ENCODE results near the gene RAB11A. TPM values are rescaled to one million over a fixed set of nuclear protein-coding genes. Genes with fewer than 3 reads are reported as not detected.

Gene RAB11A
- total RNA-seq, 2 donors from 2014 or later, result 233 to 295 TPM

GRCh38 chr15:65832549-65833364, 36.5 kb upstream of the RAB11A start:
- H3K27me3 Mint-ChIP-seq (ENCODE audit: insufficient read depth), result no peaks in the 10 kb centered on the region

DNA sequence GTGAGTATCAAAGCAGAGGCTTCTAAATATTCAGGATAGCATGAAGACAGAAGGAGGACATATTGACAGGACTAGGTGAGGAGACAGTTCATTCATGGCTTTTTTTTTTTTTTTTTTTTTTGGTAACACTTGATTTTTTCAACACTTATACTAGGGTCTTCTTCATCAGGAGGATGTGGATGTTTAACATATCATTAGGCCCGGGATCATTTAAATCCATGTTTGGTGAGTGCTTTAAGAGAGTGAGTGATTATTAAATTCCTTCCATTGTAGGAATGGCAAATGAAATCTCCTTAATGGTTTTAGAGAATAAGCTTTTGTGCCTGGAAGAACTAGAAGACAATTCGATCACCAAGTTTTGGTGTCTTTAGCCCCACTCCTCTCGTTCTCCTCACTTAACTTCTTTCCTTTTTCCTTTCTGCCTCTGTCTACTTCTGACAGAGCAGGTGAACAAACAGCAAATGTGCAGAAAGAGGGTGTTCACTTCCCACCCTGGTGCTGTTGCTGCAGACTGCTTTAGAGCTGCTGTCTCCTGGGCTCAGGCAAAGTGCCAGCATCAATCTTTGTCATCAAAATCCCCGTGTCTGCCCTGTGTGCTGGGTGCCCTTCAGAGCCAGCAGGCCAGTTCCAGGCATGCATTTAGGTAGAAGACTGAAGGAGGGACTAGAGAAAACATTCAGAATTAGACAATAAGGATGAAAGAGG, 35.6 kb upstream of the RAB11A start:
- H3K4me1 ChIP-seq (ENCODE audit: control insufficient read depth, insufficient read depth, low read length), result peaks cover 11% of the 10 kb centered on the region
- Mint-ChIP-seq H3K36me3 (ENCODE audit: low read depth) (no peaks in the 10 kb centered on the region), H3K4me3 (peak overlapping the region; percentile 42), H3K27ac (peak overlapping the region; percentile 98), H3K4me1 (peaks cover 41% of the 10 kb centered on the region), H3K27me3 (ENCODE audit: insufficient read depth) (no peaks in the 10 kb centered on the region), H3K9me3 (no peaks in the 10 kb centered on the region)
- peak overlapping the region; percentile 67 for H3K27ac ChIP-seq (ENCODE audit: low read depth, low read length)
- no peaks in the 10 kb centered on the region for H3K36me3 ChIP-seq (ENCODE audit: control insufficient read depth, insufficient read depth, low read length)
- H3K9me3 ChIP-seq (ENCODE audit: control insufficient read depth, low read length), result no peaks in the 10 kb centered on the region
- DNase-seq, result no peak
- 82 to 94% methylated on average over 2 to 4 of the region's 4 CpGs for WGBS, 2 experiments (ENCODE audit: insufficient coverage in 1 of 2, insufficient read length in 1 of 2)
- peak overlapping the region; percentile 38 for H3K9ac ChIP-seq (ENCODE audit: extremely low read depth, low read length, poor library complexity, severe bottlenecking)
- no peak for TF ChIP-seq CTCF (conservative IDR thresholded peaks at IDR 0.05)
- peak overlapping the region; percentile 25 for H3K4me3 ChIP-seq (ENCODE audit: low read length)
- no peaks in the 10 kb centered on the region for H3K27me3 ChIP-seq (ENCODE audit: control insufficient read depth, insufficient read depth, low read length, poor library complexity, severe bottlenecking)

More at GRCh38 chr15:65832549-65833364, 36.5 kb upstream of the RAB11A start:
- H3K9ac ChIP-seq (ENCODE audit: extremely low read depth, low read length, poor library complexity, severe bottlenecking), result peak overlapping the region; percentile 38
- 11% methylated on average over 7 to 8 of the region's 8 CpGs for WGBS, 2 experiments (ENCODE audit: insufficient coverage in 1 of 2, insufficient read length in 1 of 2)
- no peaks in the 10 kb centered on the region for H3K9me3 ChIP-seq (ENCODE audit: control insufficient read depth, low read length)
- no peaks in the 10 kb centered on the region for H3K9me3 Mint-ChIP-seq
- peak; percentile 52 for TF ChIP-seq CTCF (conservative IDR thresholded peaks at IDR 0.05)
- H3K27ac Mint-ChIP-seq, result peak overlapping the region; percentile 98
- H3K36me3 Mint-ChIP-seq (ENCODE audit: low read depth), result no peaks in the 10 kb centered on the region
- H3K27ac ChIP-seq (ENCODE audit: low read depth, low read length), result peak overlapping the region; percentile 67
- peak; percentile 96 for DNase-seq
- peak overlapping the region; percentile 25 for H3K4me3 ChIP-seq (ENCODE audit: low read length)
- no peaks in the 10 kb centered on the region for H3K27me3 ChIP-seq (ENCODE audit: control insufficient read depth, insufficient read depth, low read length, poor library complexity, severe bottlenecking)
- no peaks in the 10 kb centered on the region for H3K36me3 ChIP-seq (ENCODE audit: control insufficient read depth, insufficient read depth, low read length)
- peaks cover 11% of the 10 kb centered on the region for H3K4me1 ChIP-seq (ENCODE audit: control insufficient read depth, insufficient read depth, low read length)
- peaks cover 40% of the 10 kb centered on the region for H3K4me1 Mint-ChIP-seq
- peak overlapping the region; percentile 42 for H3K4me3 Mint-ChIP-seq

DNA sequence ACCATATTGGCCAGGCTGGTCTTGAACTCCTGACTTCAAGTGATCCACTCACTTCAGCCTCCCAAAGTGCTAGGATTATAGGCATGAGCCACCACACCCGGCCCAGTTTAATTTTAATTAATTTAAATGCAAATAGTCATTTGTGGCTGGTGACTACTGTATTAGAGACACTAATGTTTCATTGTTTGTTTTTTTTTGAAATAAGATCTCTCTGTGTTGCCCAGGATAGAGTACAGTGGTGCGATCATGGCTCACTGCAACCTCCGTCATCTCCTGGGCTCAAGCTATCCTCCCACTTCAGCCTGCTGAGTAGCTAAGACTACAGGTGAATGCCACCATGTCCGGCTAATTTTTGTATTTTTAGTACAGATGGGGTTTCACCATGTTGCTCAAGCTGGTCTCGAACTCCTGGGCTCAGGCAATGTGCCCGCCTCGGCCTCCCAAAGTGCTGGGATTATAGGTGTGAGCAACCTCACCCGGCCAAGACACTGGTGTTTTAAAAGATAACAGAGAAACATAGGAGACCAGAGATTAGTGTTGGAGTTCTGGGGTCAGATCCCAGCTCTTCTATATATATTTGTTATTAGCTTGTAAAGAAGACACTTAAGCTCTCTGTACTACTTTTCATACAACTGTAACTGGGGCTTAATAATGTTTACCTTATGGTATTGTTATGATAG, 34.5 kb upstream of the RAB11A start:
- Histone ChIP-seq H3K9ac (ENCODE audit: extremely low read depth, low read length, poor library complexity, severe bottlenecking) (no peak overlapping the region), H3K27ac (ENCODE audit: low read depth, low read length) (no peak overlapping the region), H3K4me3 (ENCODE audit: low read length) (no peak overlapping the region), H3K4me1 (ENCODE audit: control insufficient read depth, insufficient read depth, low read length) (peaks cover 11% of the 10 kb centered on the region), H3K9me3 (ENCODE audit: control insufficient read depth, low read length) (no peaks in the 10 kb centered on the region), H3K27me3 (ENCODE audit: control insufficient read depth, insufficient read depth, low read length, poor library complexity, severe bottlenecking) (no peaks in the 10 kb centered on the region), H3K36me3 (ENCODE audit: control insufficient read depth, insufficient read depth, low read length) (no peaks in the 10 kb centered on the region)
- DNase-seq, result no peak
- Mint-ChIP-seq H3K4me3 (no peak overlapping the region), H3K4me1 (peaks cover 37% of the 10 kb centered on the region), H3K27me3 (ENCODE audit: insufficient read depth) (no peaks in the 10 kb centered on the region), H3K27ac (no peak overlapping the region), H3K9me3 (no peaks in the 10 kb centered on the region), H3K36me3 (ENCODE audit: low read depth) (no peaks in the 10 kb centered on the region)
- TF ChIP-seq CTCF (conservative IDR thresholded peaks at IDR 0.05), result no peak
- WGBS, 2 experiments (ENCODE audit: insufficient coverage in 1 of 2, insufficient read length in 1 of 2), result 96 to 100% methylated on average over 6 to 8 of the region's 8 CpGs

All from endodermal cell (in vitro differentiated cells).